HCT116 (cell line): ENCODE measurements around the gene BCL11B. TPM values are rescaled to one million over a fixed set of nuclear protein-coding genes. Genes with fewer than 3 reads are reported as not detected.

ENCODE experiments used
- ATAC-seq: fragments of 200-7000 bp; cut with Tn5 transposase; 2 replicates; pipeline ENCODE4 v1.9.1; 2020; ENCODE audit warnings: mild to moderate bottlenecking, moderate library complexity
- BruUV-seq: library from RNA; stranded (reverse); fragments of 400-500 nt; replicated peaks from 2 replicates; lab custom pipeline; 2021; lab: Mats Ljungman, UMichigan
- CTCF ChIA-PET: fragments of 300-600 bp; sonication (Branson Sonifier 250); formaldehyde crosslinking; loops from one replicate; lab custom pipeline; 2021; ENCODE audit warnings: antibody characterized with exemption; lab: Charles Lee
- POLR2A ChIA-PET: fragments of 300-600, 350-600 bp; sonication (Branson Sonifier 250); formaldehyde crosslinking; loops from one replicate; lab custom pipeline; 2021; ENCODE audit warnings: antibody characterized with exemption; lab: Charles Lee
- RAD21 ChIA-PET, 2 experiments: fragments of 300-600 bp; sonication (Branson Sonifier 250); formaldehyde crosslinking; loops; one replicate each; lab custom pipeline; 2023; ENCODE audit warnings: low total read pairs in 2 of 2; ENCODE audit not compliant: uncharacterized antibody in 2 of 2, unreplicated experiment in 2 of 2, low non-redundant PET in 1 of 2; lab: Charles Lee
- DNase-seq: peaks from one replicate; pipeline ENCODE4 v3.0.0-alpha.2; 2010; ENCODE audit warnings: low read depth, low spot score
- H2AFZ ChIP-seq: fragments of 200-600 bp; shearing (Covaris generic), sonication (generic); 2 replicates; pipeline ENCODE4 v1.6.1; 2017; ENCODE audit warnings: low read depth, mixed run types, mixed read lengths, antibody characterized with exemption, low read length; ENCODE audit not compliant: poor library complexity, severe bottlenecking
- H3K27ac ChIP-seq: 2 replicates; pipeline ENCODE4 v1.5.1; 2012; ENCODE audit warnings: low read depth, low read length
- H3K27me3 ChIP-seq: fragments of 200-600 bp; sonication (generic); 2 replicates; pipeline ENCODE4 v1.6.1; 2016; ENCODE audit warnings: mixed run types, low read length, mixed read lengths; ENCODE audit not compliant: insufficient read depth
- H3K36me3 ChIP-seq, 2 experiments: fragments of 200-500 bp in 1 of 2; fragments of 200-600 bp in 1 of 2; sonication (Bioruptor generic) in 1 of 2; sonication (generic) in 1 of 2; 2 replicates each; pipeline versions ENCODE4 v1.5.1 to v1.6.1; 2014 to 2016; ENCODE audit warnings: low read length in 2 of 2, inconsistent platforms in 1 of 2, mixed read lengths in 1 of 2, mixed run types in 1 of 2; ENCODE audit not compliant: insufficient read depth in 2 of 2, control insufficient read depth in 1 of 2
- H3K4me1 ChIP-seq, 2 experiments: fragments of 200-600 bp in 1 of 2; sonication (generic) in 1 of 2; 2 replicates each; pipeline versions ENCODE4 v1.5.1 to v1.6.1; 2012 to 2017; ENCODE audit warnings: low read length in 2 of 2, inconsistent platforms in 1 of 2, mild to moderate bottlenecking in 1 of 2, mixed read lengths in 1 of 2, mixed run types in 1 of 2, moderate library complexity in 1 of 2; ENCODE audit not compliant: insufficient read depth in 2 of 2, control insufficient read depth in 1 of 2
- H3K4me2 ChIP-seq: fragments of 200-600 bp; sonication (generic); 2 replicates; pipeline ENCODE4 v1.6.1; 2017; ENCODE audit warnings: mixed run types, low read length, mixed read lengths
- H3K4me3 ChIP-seq, 2 experiments: fragments of 200-600 bp in 1 of 2; sonication (generic) in 1 of 2; replicated peaks in 1 of 2; 2 replicates each; pipeline ENCODE4 v1.5.1; 2011 to 2016; ENCODE audit warnings: low read length in 2 of 2, control low read depth in 1 of 2, low read depth in 1 of 2, mild to moderate bottlenecking in 1 of 2, mixed read lengths in 1 of 2, mixed run types in 1 of 2
- H3K79me2 ChIP-seq: fragments of 200-600 bp; sonication (generic); 2 replicates; pipeline ENCODE4 v1.6.1; 2017; ENCODE audit warnings: mild to moderate bottlenecking, mixed run types, low read length, moderate library complexity, mixed read lengths; ENCODE audit not compliant: insufficient read depth
- H3K9ac ChIP-seq: fragments of 200-600 bp; sonication (generic); 2 replicates; pipeline ENCODE4 v1.6.1; 2016; ENCODE audit warnings: low read length, mixed read lengths
- H3K9me2 ChIP-seq: fragments of 200-600 bp; sonication (generic), shearing (Covaris generic); 2 replicates; pipeline ENCODE4 v1.6.1; 2017; ENCODE audit warnings: mixed run types, mild to moderate bottlenecking, moderate library complexity; ENCODE audit not compliant: insufficient read depth
- H3K9me3 ChIP-seq, 2 experiments: fragments of 200-500 bp in 1 of 2; fragments of 200-600 bp in 1 of 2; sonication (Bioruptor generic) in 1 of 2; sonication (generic) in 1 of 2; 2 replicates each; pipeline ENCODE4 v1.6.1; 2014 to 2017; ENCODE audit warnings: low read length in 2 of 2, mixed read lengths in 2 of 2, inconsistent platforms in 1 of 2, low read depth in 1 of 2, mild to moderate bottlenecking in 1 of 2, mixed run types in 1 of 2, moderate library complexity in 1 of 2; ENCODE audit not compliant: control insufficient read depth in 1 of 2, insufficient read depth in 1 of 2
- H4K20me1 ChIP-seq: fragments of 200-600 bp; sonication (generic), shearing (Covaris generic); 2 replicates; pipeline ENCODE4 v1.6.1; 2017; ENCODE audit warnings: mixed run types, mild to moderate bottlenecking, moderate library complexity; ENCODE audit not compliant: insufficient read depth
- CBX3 ChIP-seq: IDR thresholded peaks from 2 replicates; pipeline ENCODE4 v1.6.1; 2012; ENCODE audit warnings: low read depth
- CEBPB ChIP-seq: IDR thresholded peaks from 2 replicates; pipeline ENCODE4 v1.6.1; 2012; ENCODE audit warnings: low read depth
- ELF1 ChIP-seq: IDR thresholded peaks from 2 replicates; pipeline ENCODE4 v1.6.1; 2012; ENCODE audit warnings: low read depth, borderline replicate concordance
- EZH2 ChIP-seq: fragments of 200-600 bp; sonication (generic); IDR thresholded peaks from 2 replicates; pipeline ENCODE4 v1.6.1; 2017; ENCODE audit warnings: antibody characterized with exemption, mixed run types
- EZH2phosphoT487 ChIP-seq: fragments of 200-600 bp; IDR thresholded peaks from 2 replicates; pipeline ENCODE4 v1.6.1; 2018; ENCODE audit warnings: antibody characterized with exemption, borderline replicate concordance
- FOSL1 ChIP-seq: IDR thresholded peaks from 2 replicates; pipeline ENCODE4 v1.6.1; 2012; ENCODE audit warnings: low read depth
- POLR2AphosphoS5 ChIP-seq: IDR thresholded peaks from 2 replicates; pipeline ENCODE4 v1.6.1; 2011; ENCODE audit warnings: mild to moderate bottlenecking, low read depth, low read length, moderate library complexity
- RAD21 ChIP-seq: IDR thresholded peaks from 2 replicates; pipeline ENCODE4 v1.6.1; 2012; ENCODE audit warnings: low read depth, mild to moderate bottlenecking
- SIN3A ChIP-seq: IDR thresholded peaks from 2 replicates; pipeline ENCODE4 v1.6.1; 2012; ENCODE audit warnings: low read depth
- SP1 ChIP-seq: IDR thresholded peaks from 2 replicates; pipeline ENCODE4 v1.6.1; 2012; ENCODE audit warnings: low read depth
- SRF ChIP-seq: IDR thresholded peaks from 2 replicates; pipeline ENCODE4 v1.6.1; 2012; ENCODE audit warnings: low read depth
- TCF7L2 ChIP-seq: IDR thresholded peaks from 2 replicates; pipeline ENCODE4 v1.7.0; 2011; ENCODE audit warnings: borderline replicate concordance, inconsistent platforms; ENCODE audit not compliant: insufficient read depth, insufficient read length; ENCODE audit errors: extremely low read depth
- YY1 ChIP-seq: IDR thresholded peaks from 2 replicates; pipeline ENCODE4 v1.6.1; 2011; ENCODE audit warnings: low read length, low read depth, moderate library complexity, mild to moderate bottlenecking; ENCODE audit not compliant: insufficient replicate concordance; ENCODE audit errors: extremely low read depth
- ZNF274 ChIP-seq: fragments of 200-500 bp; sonication (Bioruptor generic); IDR thresholded peaks from 2 replicates; pipeline ENCODE4 v1.6.1; 2014; ENCODE audit warnings: mild to moderate bottlenecking, low read depth, low read length, inconsistent platforms
- intact Hi-C: fragments of 100-400 bp; cut with micrococcal nuclease; formaldehyde crosslinking; loops from 2 replicates; pipeline ENCODE4 v1.10.0; 2022
- total RNA-seq: library from RNA; stranded (reverse); gene quantifications from one replicate; pipeline ENCODE4 v1.2.1, GENCODE V29; 2021; ENCODE audit not compliant: unreplicated experiment
- TF ChIP-seq, protein P1 (sequence below): IDR thresholded peaks from 2 replicates; pipeline ENCODE4 v1.6.1; 2012
- TF ChIP-seq, protein P2 (sequence below): IDR thresholded peaks from 2 replicates; pipeline ENCODE4 v1.6.1; 2012
- TF ChIP-seq, protein P3 (sequence below): IDR thresholded peaks from 2 replicates; pipeline ENCODE4 v1.6.1; 2011; ENCODE audit warnings: mild to moderate bottlenecking, low read length, moderate library complexity; ENCODE audit not compliant: insufficient replicate concordance; ENCODE audit errors: extremely low read depth
- TF ChIP-seq, protein P4 (sequence below): IDR thresholded peaks from 2 replicates; pipeline ENCODE4 v1.6.1; 2012; ENCODE audit warnings: low read depth

Gene BCL11B
- total RNA-seq, 1 experiment from 2014 or later = 1.1 TPM

DNA sequence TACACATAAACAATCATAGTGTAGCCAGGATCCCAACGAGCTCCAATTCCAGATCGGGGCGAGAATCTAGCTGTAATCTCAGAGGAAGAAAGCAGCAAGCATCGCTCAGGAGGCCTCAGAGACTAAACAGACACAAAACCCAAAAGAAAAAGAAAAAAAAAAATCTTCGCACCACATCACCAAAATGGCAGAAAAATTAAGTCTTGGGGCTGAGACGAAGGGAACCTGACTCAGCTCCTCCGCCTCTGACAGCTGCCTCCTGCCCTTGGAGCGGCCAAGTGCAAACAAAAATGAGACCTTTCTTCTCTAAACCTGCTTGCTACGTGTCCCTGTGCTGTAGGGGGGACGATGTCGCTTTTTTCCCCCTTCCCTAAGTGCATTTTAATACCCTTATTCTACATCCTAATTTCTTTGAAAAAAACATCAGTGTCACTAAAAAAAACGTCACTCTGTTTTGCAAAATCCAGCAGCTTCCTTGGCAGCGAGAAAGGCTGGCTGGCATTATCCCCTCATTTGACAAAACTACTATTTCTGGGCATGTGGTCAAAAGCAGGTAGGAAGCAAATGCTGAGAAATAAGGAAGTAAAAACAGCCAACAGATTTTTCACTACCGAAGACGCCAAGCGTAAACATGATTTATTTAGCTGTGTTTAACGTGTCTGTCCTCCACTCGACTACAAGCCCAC lies 30.5 kb downstream of the BCL11B start (continued):
- no peak for TF ChIP-seq TCF7L2
- TF ChIP-seq, protein P1, sequence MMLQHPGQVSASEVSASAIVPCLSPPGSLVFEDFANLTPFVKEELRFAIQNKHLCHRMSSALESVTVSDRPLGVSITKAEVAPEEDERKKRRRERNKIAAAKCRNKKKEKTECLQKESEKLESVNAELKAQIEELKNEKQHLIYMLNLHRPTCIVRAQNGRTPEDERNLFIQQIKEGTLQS = no peak

GRCh38 chr14:99240627-99241324 lies 31.2 kb downstream of the BCL11B start:
- ChIA-PET CTCF (no interaction called here), POLR2A (no interaction called here), RAD21 (no interaction called here)
- intact Hi-C loops = no loop called here
- Histone ChIP-seq H3K4me3 (no peak overlapping the region), H3K9ac (no peak overlapping the region), H3K36me3 (no peaks in the 10 kb centered on the region), H4K20me1 (no peaks in the 10 kb centered on the region), H3K9me3 (no peaks in the 10 kb centered on the region), H3K4me2 (no peak overlapping the region), H3K79me2 (no peaks in the 10 kb centered on the region), H2AFZ (no peak overlapping the region), H3K27me3 (no peaks in the 10 kb centered on the region; the same call in 1 of the 2 replicates), H3K4me1 (peaks cover 3 to 12% of the 10 kb centered on the region in 2 experiments; a peak in 2 of 4 replicates), H3K27ac (no peak overlapping the region), H3K9me2 (no peaks in the 10 kb centered on the region)
- no peak for DNase-seq
- BruUV-seq = no TSS peak
- TF ChIP-seq FOSL1 = no peak
- TF ChIP-seq, protein P1 = no peak
- TF ChIP-seq CEBPB = no peak
- no peak for TF ChIP-seq EZH2
- TF ChIP-seq YY1 = no peak
- TF ChIP-seq, protein P2, sequence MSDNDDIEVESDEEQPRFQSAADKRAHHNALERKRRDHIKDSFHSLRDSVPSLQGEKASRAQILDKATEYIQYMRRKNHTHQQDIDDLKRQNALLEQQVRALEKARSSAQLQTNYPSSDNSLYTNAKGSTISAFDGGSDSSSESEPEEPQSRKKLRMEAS = no peak
- no peak for TF ChIP-seq SP1
- TF ChIP-seq, protein P3, sequence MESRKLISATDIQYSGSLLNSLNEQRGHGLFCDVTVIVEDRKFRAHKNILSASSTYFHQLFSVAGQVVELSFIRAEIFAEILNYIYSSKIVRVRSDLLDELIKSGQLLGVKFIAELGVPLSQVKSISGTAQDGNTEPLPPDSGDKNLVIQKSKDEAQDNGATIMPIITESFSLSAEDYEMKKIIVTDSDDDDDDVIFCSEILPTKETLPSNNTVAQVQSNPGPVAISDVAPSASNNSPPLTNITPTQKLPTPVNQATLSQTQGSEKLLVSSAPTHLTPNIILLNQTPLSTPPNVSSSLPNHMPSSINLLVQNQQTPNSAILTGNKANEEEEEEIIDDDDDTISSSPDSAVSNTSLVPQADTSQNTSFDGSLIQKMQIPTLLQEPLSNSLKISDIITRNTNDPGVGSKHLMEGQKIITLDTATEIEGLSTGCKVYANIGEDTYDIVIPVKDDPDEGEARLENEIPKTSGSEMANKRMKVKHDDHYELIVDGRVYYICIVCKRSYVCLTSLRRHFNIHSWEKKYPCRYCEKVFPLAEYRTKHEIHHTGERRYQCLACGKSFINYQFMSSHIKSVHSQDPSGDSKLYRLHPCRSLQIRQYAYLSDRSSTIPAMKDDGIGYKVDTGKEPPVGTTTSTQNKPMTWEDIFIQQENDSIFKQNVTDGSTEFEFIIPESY = no peak
- no peak for TF ChIP-seq TCF7L2
- TF ChIP-seq SIN3A = no peak
- no peak for TF ChIP-seq EZH2phosphoT487
- TF ChIP-seq RAD21 = no peak
- no peak for TF ChIP-seq CBX3
- TF ChIP-seq ZNF274 = no peak
- no peak for TF ChIP-seq SRF
- TF ChIP-seq, protein P4, sequence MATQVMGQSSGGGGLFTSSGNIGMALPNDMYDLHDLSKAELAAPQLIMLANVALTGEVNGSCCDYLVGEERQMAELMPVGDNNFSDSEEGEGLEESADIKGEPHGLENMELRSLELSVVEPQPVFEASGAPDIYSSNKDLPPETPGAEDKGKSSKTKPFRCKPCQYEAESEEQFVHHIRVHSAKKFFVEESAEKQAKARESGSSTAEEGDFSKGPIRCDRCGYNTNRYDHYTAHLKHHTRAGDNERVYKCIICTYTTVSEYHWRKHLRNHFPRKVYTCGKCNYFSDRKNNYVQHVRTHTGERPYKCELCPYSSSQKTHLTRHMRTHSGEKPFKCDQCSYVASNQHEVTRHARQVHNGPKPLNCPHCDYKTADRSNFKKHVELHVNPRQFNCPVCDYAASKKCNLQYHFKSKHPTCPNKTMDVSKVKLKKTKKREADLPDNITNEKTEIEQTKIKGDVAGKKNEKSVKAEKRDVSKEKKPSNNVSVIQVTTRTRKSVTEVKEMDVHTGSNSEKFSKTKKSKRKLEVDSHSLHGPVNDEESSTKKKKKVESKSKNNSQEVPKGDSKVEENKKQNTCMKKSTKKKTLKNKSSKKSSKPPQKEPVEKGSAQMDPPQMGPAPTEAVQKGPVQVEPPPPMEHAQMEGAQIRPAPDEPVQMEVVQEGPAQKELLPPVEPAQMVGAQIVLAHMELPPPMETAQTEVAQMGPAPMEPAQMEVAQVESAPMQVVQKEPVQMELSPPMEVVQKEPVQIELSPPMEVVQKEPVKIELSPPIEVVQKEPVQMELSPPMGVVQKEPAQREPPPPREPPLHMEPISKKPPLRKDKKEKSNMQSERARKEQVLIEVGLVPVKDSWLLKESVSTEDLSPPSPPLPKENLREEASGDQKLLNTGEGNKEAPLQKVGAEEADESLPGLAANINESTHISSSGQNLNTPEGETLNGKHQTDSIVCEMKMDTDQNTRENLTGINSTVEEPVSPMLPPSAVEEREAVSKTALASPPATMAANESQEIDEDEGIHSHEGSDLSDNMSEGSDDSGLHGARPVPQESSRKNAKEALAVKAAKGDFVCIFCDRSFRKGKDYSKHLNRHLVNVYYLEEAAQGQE = no peak
- no peak for TF ChIP-seq ELF1
- no peak for TF ChIP-seq POLR2AphosphoS5
- no peak for ATAC-seq
